ENCODE results near the gene ESYT2.

- TF ChIP-seq CTCF (optimal IDR thresholded peaks at IDR 0.05 in 1 of 3, IDR thresholded peaks at IDR 0.05 in 1 of 3, conservative IDR thresholded peaks at IDR 0.05 in 1 of 3; ENCODE audit: extremely low read depth in 1 of 3, insufficient read depth in 2 of 3, low read length in 3 of 3) (no peak), EZH2 (IDR thresholded peaks at IDR 0.05; ENCODE audit: low read length) (no peak)
Measured at GRCh38 chr7:158847451-158847866, 18.1 kb upstream of the ESYT2 start.
